NCI-H2227 (cell line): ENCODE results near the gene IDS.
A peak's percentile ranks its signal among the peaks of the same experiment; 100 is the strongest.
"Not testable (repeated sequence)": the region's sequence is repeated elsewhere in the genome, so short reads cannot be mapped to it uniquely, and the experiment has no call there.

Experiments used
- DNase-seq: peaks from one replicate; lab custom pipeline; 2025; ENCODE audit not compliant: unreplicated experiment; lab: John Stamatoyannopoulos, UW

Gene IDS

DNA sequence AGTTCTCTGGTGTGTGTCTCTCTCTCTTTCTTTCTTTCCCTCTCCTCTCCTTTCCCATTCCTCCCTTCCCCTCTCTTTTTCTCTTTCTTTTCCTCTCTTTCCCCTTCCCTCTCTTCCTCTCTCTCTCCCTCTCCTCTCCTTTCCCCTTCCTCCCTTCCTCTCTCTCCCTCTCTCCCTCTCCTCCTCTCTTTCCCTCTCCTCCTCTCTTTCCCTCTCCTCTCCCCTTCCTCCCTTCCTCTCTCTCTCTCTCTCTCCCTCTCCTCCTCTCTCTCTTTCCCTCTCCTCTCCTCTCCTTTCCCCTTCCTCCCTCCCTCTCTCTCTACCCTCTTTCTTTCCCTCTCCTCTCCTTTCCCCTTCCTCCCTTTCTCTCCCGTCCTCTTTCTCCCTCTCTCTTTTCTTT, 23.3 kb upstream of the IDS start:
- no peak for DNase-seq

DNA sequence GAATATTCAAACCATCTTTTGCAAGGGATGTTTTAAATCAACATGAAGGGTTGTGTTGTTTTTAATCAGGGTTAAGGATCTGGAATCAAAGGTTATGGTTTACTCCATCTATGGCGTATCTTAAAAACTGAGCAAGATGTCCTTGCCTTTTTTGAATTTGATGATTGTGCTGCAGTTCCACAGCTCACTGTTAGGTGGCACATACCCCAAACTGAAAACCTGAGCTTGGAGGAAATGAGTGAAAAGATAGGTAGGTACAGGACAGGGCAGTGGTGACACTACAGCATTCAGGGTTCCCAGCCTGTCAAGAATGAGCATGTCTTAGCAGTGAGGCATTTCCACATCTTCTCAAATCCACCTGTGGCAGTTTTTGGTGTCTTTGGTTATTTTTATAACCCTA, 22.6 kb upstream of the IDS start:
- DNase-seq, result peak; percentile 27

DNA sequence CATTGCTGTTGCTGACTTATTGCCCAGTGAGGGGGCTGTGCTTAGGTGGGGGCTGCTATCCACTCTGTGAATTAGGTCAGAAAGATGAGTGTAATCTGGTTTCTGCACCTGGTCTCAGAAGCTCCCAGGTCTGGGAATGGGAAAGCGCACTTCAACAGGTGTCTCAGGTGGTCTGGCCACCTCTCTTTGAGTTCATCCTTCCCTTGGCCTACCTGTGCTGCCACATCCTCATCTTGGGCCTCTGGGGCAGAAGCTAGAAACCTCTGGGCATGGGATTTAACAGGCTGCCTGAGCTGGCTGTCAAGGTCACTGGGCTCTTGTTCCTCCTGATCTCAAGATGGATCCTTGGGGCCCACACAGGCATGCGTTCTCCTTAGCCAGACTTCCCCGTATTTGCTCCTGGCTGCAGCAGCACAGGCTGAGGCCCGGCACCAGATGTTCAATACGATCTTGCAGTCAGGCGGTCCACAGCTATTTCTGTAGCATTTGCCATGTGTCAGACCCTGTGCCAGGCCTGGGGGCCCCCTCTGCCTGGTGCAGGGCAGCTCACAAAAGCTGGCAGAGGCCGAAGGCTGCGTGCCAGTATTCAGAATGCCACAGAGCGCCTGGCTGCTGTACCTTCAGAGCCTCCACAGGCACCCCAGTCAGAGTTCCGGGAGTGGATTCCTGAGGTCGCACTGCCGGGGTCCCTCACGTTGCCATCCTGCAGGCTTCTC, 21.4 kb upstream of the IDS start:
- not testable (repeated sequence) for DNase-seq

DNA sequence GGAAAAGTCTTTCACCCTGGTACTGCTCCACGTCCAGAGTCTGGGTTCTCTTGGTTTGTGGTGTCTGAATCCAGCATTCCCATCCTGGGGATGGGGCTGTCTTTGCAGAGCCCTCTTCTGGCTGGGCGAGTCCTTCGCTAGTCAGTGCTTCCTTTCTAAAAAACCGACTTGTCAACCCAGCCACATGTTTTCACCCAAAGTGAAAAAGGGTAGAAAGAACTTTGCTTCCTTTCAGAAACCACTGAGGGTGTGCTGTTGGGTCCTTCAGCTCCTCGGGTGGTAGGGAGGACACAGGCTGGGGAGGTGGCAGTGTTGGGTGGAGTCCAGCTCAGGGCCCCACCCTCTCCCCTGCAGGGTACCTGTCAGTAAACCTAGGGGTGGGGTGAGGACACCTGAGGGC, 20.8 kb upstream of the IDS start:
- DNase-seq, result not testable (repeated sequence)

DNA sequence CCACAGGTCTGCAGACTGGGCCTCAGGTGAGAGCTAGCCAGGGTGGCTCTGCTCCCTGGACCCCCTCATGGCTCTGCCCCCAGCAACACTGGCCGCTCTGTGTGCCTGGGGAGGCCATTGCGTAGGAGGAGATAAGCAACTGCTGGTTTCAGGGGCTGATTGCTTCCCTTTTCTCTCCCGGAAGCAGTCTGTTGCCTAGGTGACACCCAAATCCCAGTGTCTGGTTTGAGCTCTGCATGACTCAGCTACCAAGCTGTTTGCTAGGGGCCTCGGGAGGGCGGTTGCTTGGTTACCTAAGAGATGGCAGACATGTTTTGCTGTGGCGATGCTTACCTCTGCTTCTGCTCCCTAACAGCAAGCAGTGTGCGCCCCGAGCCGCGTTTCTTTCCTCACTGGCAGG, 20.3 kb upstream of the IDS start:
- DNase-seq, result peak; percentile 65

DNA sequence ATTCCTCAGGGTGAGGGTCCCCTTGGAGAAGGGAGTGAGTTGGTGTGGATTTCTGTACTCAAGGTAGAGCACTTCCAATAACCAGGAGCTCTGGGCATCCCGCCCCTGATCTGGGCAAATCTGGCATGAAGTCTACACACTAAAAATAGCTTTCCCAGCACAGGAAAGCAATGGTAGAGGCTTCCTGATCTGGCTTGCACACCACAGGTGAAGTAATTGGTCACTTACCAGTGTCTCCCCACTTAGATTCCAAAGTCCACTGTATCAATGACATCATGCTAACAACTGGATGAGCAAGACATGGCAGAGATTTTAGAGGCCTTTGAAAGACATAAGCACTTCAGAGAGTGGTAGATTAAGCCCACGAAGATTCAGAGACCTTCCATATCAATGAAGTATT, 17.8 kb upstream of the IDS start:
- no peak for DNase-seq

DNA sequence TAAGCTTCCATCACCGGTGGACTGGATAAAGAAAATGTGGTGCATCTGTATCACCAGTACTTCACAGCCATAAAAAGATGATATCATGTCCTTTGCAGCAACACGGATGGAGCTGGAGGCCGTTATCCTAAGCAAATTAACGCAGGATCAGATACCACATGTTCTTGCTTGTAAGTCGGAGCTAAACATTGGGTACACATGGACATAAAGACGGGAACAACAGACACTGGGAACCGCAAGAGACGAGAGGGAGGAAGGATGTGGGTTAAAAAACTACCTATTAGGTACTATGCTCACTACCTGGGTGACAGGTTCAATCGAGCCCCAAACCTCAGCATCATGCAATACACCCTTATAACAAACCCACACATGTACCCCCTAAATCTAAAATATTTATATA, 16.3 kb upstream of the IDS start:
- no peak for DNase-seq

DNA sequence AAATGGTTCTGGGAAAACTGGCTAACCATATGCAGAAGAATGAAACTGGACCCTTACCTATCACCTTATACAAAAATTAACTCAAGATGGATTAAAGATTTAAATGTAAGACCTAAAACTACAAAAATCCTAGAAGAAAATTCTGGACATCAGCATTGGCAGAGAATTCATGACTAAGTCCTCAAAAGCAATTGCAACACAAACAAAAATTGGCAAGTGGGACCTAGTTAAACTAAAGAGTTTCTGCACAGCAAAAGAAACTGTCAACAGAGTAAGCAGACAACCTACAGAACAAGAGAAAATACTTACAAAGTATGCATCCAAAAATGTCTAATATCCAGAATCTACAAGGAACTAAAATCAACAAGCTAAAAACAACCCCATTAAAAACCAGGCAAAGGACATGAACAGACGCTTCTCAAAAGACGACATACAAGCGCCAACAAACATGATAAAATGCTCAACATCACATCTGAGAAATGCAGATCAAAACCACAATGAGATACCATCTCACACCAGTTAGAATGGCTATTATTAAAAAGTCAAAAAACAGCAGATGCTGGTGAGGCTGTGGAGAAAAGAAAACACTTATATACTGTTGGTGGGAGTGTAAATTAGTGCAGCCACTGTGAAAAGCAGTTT, 15.7 kb upstream of the IDS start:
- not testable (repeated sequence) for DNase-seq

DNA sequence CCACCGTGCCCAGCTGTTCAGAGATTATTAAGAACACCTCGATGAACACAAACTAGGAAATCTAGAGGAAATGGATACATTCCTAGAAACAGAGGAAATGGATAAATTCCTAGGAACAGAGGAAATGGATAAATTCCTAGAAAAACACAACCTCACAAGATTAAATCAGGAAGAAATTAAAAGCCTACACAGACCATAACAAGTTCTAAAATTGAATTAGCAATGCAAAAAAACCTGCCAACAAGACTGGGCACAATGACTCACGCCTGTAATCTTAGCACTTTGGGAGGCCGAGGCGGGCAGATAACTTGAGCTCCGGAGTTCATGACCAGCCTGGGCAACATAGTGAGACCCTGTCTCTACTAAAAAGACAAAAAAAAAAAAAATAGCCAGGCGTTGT, 13.1 kb upstream of the IDS start:
- DNase-seq, result no peak

DNA sequence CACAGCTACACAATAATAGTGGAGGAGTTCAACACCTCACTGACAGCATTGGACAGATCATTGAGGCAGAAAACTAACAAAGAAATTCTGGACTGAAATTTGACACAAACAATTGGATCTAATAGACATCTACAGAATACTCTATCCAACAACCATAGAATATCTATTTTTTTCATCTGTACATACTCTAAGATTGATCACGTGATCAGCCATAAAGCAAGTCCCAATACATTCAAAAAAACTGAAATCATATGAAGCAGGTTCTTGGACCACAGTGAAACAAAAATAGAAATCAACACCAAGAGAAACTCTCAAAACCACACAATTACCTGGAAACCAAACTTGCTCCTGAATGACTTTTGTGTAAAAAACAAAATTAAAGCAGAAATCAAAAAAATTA, 12.2 kb upstream of the IDS start:
- no peak for DNase-seq

DNA sequence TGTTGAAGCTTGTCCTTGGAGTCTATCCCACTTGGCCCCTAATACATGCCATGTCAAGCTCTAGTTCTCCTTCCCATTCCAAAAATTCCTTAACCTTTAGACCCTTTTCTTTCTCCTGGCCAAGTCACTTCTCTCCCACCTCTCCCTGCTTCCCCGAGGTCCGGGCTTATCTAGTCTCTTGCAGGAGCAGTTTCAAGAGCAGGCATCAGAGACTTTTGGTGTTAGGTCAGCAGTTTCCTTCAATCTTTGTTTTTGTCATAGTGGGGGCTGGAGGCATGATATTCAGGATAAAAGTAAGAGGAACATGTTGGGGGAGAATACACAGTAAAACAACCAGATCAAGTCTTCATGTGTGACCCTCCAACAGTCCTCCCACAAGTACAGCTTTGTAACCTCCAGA, 11.5 kb upstream of the IDS start:
- DNase-seq, result no peak

DNA sequence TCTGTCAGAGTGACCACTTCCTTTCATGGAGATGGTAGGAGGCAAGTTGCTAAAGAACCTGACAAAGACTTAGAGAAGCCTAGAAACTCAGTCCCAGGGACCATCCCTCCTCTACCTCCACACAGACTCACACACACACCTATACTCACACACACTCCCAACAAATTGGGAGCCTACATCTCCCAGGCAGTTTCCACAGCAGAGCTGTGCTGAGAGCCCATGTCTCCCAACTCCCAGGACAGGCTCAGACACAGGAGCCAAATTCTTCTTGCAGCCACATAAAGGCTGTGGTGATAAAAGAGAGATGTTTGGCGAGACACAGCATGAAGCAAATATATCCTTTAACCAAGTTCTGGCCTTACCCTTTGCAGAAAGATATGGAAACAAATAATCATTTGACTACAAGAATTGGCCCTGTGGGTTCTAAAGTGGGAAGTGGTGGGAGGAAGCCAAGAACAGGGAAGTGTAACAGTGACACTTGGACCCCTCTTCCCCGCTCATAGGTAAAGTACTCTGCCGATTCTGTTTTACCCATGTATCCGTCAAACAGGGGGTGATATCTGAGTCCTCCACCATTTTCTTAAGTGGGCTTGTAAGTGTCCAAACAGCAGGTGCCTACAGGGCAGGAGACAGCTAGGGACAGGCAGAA, 11.0 kb upstream of the IDS start:
- no peak for DNase-seq

DNA sequence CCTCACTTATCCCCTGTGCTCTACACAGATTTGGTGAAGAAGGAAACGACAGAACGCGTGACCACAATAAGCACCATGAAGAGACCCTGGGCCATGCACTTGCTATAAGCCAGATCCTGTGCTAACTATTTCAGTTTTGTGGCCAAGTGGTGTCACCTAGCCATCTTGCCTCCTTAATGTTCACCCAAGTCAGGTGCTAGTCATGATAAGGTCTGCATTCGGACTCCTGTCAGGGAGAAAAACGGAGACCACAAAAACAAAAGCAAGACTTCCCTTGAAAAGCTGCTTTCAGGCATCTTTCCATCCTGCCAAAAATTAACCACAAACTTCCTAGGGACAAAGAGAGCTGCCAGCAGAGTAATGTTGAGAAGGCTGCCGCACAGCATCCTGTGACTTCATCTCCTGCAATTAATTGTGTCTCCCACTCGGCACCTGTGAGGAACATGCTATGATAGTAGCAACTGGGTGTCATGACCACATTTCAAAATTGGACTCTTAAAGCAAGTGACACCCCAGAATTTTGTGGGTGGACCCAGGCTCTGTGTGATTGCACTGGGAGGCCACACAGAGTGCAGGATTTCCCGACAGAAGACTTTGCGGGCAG, 8.8 kb upstream of the IDS start:
- DNase-seq, result no peak

DNA sequence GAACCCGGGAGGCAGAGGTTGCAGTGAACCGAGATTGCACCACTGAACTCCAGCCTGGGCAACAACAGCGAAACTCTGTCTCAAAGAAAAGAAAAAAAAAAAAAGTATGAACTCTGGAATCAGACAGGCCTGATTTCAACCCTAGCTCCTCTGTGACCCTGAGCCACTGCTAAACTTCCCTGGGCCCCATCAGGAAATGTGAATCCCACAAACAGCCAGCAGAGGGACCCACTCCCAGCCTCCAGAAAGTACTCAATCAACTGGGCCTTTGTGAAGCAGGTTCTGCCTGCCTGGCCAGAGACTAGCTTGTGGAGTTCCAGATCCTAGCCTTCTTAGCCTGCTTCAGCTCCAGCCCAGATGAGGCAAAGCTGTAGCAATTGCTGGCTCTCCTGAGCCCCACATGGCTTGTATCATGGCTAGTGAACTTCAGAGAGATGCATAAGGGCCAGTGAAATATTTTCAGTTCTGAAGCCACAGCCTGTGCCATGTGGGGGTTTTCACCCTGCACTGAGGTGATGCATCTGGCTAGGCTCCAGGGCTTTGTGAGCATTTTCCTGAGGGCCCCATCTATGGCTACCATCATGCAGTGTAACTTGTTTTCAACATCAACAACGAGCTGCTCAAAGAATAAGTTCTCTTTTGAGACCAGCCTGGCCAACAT, 7.2 kb upstream of the IDS start:
- peak; percentile 46 for DNase-seq

DNA sequence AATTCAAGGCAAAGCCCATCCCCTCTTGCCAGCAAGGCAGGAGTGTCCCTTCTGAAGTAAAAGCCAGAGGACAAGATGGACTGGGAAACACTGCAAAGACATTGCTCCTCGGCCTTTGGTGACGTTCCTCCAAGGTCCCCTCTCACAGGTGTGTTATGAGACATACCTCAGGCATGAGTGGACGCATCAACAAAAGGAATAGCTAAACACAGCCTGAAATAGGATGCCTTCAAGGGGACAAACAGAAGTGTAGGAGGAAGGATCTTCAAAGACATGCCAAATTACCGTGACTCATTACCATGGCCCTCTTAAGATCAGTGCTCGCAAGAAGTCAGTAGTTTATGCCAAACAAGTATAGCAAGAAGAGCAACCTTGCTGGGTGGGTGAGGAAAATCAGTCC, 6.0 kb upstream of the IDS start:
- DNase-seq, result no peak

DNA sequence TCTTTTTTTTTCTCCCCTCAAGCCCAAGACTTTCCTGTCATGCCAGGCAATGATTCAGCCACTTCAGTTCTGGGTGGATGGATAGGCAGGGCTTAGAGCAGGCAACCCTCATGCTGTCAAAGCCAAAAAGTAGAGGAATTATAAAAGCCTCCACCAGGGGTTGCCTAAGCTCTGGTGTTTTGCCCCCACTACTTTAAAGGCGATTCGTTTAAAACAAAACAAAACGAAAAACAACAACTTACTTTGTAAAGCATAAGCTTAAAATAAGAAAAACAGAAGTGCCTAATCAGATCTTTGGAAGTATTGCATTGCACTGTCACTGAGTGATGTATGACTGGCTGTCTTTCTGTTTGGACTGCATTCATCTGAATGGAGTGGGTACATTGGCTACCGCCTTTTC, 5.3 kb upstream of the IDS start:
- DNase-seq, result no peak

DNA sequence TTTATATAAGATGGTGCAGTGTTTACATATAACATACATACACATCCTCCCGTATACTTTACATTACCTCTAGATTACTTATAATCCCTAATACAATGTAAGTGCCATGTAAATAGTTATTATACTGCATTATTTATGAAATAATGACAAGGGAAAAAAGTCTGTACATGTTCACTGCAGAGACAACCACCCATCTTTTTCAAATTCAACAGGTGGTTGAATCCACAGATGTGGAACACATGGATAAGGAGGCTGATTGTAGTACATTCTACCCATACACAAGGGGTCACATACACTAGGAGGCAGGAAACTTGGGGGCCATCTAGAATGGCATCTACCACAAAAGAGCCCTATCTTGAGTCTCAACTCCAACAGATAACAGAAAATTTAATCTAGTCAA, 3.4 kb upstream of the IDS start:
- no peak for DNase-seq

DNA sequence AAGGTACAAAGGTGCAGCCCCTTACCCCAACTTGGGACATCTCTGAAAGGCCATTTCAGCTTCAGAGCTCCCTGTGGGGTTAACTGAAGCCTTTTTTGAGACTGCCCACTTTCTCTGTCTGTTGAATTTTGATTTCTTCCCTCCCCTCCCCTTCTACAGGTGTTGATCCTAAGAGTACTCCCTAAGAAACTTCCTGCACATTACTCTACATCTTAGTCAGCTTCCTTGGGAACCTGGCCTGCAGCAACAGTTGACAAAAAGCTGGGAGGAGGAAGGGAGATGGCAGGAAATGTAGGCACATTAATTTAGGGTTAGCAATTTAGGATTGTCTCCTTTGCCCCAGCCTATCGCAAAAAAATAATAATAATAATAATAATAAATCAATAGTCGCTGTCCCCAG, 1.2 kb upstream of the IDS start:
- DNase-seq, result no peak

DNA sequence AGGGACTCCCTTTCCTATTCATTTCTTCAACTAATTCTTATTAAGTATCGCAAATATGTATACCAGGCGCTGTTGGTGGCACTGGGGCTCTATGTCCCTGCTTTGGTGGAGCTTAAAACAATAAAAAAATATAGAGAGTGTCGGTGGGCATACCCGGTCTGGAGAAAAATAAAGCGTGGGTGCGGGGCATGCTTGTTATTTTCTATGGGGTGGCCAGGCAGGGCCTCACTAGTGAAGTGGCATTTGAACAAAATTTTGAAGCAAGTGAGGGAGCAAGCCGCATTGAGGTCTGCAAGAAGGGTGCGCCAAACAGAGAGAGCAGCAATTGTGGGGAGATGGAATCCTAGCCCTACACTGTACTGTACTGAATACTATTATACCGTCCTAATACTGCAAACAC, 565 bp upstream of the IDS start:
- no peak for DNase-seq

DNA sequence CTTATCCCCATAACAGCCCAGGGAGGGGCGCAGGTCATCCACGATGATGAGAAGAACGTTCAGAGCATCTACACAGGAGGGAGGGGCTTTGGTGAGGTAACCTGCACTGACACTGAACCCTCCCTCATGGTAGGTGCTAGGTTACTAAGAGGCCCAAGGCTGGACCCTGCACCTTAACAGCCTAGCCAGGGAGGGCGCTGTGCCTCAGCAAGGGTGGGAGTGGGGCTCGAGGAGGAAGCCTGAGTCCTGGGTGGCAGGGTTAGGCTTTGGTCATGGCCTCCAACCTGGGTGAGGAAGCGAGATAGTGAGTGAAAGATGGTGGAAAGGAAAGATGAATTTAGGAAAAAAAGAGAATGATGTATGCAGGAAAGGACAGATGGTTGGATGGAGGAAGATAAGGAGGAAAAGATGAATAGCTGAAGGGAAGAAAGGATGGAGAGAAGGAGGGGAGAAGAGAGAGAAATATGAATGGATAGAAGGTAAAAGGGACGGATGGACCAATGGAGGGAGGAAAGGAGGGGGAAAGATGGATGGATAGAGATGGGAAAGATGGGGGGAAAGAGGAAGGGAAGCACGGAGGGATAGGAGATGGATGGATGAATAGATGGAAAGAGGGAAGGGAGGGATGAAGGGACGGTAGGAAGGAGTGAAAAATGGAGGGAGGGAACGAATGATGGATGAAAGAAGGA, 736 bp downstream of the IDS start:
- DNase-seq, result peak; percentile 76

DNA sequence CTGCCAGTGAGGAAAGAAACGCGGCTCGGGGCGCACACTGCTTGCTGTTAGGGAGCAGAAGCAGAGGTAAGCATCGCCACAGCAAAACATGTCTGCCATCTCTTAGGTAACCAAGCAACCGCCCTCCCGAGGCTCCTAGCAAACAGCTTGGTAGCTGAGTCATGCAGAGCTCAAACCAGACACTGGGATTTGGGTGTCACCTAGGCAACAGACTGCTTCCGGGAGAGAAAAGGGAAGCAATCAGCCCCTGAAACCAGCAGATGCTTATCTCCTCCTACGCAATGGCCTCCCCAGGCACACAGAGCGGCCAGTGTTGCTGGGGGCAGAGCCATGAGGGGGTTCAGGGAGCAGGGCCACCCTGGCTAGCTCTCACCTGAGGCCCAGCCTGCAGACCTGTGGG, 1.7 kb downstream of the IDS start:
- peak; percentile 63 for DNase-seq
